ENCODE data around the gene ERRFI1.
"Not testable (repeated sequence)": the region's sequence is repeated elsewhere in the genome, so short reads cannot be mapped to it uniquely, and the experiment has no call there.

The ERRFI1 gene

GRCh38 chr1:8026153-8026975 lies at the start of gene ERRFI1:
TSS of gene ERRFI1 (minus strand) at chr1:8026309. CDS start at chr1:8015619, 10,690 bp downstream.
- DNase-seq (ENCODE audit: low read depth): peak; percentile 81

DNA sequence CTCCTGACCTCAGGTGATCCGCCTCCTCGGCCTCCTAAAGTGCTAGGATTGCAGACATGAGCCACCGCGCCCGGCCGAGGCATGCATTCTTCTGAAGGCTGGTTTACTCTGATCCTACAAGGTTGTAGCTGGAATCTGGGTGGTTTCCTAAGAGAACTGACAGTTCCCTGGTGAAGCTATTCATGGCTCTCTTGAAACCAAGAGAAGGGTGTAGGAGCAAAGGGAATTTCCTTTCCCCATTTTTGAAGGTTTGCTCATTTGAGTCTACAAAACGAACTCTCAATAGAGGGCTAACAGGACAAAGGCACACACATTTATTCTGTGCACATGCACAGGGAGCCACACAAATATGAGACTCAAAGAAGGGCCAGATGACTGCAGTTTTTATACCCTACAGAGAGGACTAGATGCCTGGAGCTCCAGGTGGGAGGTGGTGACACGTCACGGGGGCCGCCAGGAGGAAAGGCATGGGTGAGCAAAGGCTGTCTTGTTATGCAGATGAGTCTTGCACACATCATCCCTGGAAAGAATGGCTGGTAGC lies 49.5 kb upstream of the ERRFI1 start:
- DNase-seq (ENCODE audit: low read depth): no peak

GRCh38 chr1:8073112-8073855 lies 47.2 kb upstream of the ERRFI1 start:
- DNase-seq (ENCODE audit: low read depth): no peak

- DNase-seq (ENCODE audit: low read depth): no peak
Observed at GRCh38 chr1:8070381-8070811, 44.3 kb upstream of the ERRFI1 start.

DNA sequence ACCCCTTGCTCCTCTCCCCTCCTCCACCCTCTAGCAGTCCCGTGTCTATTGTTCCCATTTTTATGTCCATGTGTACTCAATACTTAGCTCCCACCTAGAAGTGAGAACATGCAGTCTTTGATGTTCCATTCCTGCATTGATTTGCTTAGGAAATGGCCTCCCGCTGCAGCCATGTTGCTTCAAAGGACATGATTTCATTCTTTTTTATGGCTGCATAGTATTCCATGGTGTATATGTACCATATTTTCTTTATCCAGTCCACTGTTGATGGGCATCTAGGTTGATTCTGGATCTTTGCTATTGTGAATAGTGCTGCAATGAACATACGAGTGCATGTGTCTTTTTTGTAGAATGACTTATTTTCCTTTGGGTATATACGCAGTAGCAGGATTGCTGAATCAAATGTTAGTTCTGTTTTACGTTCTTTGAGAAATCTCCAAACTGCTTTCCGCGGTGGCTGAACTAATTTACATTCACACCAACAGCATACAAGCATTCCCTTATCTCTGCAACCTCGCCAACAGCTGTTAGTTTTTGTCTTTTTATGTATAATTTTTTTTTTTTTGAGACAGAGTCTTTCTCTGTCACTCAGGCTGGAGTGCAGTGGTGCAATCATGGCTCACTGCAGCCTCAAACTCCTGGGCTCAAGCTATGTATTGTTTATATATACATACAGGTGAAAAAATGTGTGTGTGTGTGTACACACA lies 43.7 kb upstream of the ERRFI1 start:
- not testable (repeated sequence) for DNase-seq (ENCODE audit: low read depth)

DNA sequence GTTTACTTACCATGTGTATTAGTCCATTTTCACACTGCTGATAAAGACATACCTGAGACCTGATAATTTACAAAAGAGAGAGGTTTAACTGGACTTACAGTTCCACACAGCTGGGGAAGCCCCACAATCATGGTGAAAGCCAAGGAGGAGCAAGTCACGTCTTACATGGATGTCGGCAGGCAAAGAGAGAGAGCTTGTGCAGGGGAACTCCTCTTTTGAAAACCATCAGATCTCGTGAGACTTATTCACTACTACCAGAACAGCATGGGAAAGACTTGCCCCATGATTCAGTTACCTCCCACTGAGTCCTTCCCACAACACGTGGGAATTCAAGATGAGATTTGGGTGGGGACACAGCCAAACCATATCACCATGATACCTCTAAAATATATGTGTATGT lies 39.3 kb upstream of the ERRFI1 start:
- no peak for DNase-seq (ENCODE audit: low read depth)

GRCh38 chr1:8063298-8064036 lies 37.4 kb upstream of the ERRFI1 start:
- DNase-seq (ENCODE audit: low read depth): no peak

GRCh38 chr1:8062861-8063260 lies 36.8 kb upstream of the ERRFI1 start:
- no peak for DNase-seq (ENCODE audit: low read depth)

- DNase-seq (ENCODE audit: low read depth): no peak
Observed at GRCh38 chr1:8061673-8062386, 35.7 kb upstream of the ERRFI1 start.

- DNase-seq (ENCODE audit: low read depth): no peak
Observed at GRCh38 chr1:8061210-8061609, 35.1 kb upstream of the ERRFI1 start.

DNA sequence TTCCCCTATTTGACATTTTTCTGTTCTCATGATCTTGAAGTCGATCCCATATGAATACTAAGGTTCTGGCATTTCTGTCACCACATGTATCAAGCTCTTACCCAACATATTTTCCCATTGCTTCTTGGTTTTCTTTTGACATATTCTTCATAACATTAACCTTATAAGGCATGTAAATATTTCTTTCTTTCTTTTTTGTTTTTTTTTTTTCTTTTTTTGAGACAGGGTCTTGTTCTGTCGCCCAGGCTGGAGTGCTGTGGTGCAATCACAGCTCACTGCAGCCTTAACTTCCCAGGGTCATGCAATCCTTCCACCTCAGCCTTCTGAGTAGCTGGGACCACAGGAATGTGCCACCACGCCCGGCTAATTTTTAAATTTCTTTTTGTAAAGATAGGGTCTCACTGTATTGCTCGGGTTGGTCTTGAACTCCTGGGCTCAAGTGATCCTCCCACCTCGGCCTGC lies 33.1 kb upstream of the ERRFI1 start:
- no peak for DNase-seq (ENCODE audit: low read depth)

DNA sequence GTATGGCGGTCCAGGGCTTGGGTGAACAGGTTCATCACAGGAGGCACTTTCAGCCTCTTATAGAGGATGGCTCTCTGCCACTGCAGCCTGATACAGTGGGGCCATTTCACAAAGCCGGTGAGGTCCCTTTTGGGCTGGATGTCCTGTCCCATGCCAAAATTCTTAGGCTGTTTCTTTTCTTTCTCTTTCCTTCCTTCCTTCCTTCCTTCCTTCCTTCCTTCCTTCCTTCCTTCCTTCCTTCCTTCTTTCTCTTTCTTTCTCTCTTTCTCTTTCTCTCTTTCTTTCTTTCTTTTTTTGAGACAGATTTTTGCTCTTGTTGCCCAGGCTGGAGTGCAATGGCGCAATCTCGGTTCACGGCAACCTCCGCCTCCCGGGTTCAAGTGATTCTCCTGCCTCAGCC lies 31.7 kb upstream of the ERRFI1 start:
- not testable (repeated sequence) for DNase-seq (ENCODE audit: low read depth)

- no peak for DNase-seq (ENCODE audit: low read depth)
Observed at GRCh38 chr1:8055973-8056372, 29.9 kb upstream of the ERRFI1 start.

DNA sequence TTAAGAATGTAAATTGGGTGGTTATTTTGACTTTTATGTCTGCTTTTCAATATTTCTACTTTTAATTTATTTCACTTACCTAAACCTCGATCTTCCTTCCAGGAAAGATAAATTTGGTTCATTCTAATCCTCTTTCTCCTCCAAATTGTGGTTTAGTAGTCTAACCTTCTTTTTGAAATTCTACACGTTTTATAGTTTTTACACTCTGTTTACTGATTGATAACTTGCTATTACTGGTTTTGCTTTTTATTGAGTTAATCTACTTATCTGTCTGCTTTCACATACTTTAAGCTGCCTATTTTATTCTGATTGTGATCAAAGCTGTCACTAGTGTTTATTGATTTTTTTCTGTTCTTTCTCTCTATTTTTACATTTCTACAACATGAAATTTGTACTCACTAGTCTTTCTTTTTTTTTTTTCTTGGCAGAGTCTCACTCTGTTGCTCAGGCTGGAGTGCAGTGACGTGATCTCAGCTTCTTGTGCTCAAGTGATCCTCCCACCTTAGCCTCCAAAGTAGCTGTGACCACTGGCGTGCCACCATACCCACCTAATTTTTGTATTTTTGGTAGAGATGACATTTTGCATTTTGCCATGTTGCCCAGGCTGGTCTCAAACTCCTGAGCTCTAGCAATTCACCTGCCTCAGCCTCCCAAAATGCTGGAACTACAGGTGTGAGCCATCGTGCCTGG lies 27.9 kb upstream of the ERRFI1 start:
- no peak for DNase-seq (ENCODE audit: low read depth)

DNA sequence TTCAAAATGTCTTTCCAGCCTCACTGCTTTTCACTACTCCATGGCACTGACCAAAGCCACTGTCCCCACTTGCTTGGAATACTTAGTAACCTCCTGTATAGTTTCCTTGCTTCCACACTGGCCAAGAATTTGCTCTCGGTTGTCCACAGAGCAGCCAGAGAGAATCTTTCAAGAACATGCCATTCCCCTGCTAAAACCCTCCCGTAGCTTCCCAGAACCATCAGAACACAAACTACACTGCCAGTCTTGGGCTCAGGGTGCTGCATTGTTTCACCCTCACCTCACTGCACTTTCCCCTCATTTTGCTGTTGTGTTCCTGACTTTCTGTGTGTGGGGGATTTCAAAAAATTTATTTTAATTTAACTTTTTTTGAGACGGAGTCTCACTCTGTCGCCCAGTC lies 25.5 kb upstream of the ERRFI1 start:
- no peak for DNase-seq (ENCODE audit: low read depth)

DNA sequence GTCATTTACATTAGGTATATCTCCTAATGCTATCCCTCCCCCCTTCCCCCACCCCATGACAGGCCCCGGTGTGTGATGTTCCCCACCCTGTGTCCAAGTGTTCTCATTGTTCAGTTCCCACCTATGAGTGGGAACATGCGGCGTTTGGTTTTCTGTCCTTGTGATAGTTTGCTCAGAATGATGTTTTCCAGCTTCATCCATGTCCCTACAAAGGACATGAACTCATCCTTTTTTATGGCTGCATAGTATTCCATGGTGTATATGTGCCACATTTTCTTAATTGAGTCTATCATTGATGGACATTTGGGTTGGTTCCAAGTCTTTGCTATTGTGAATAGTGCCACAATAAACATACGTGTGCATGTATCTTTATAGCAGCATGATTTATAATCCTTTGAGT lies 23.1 kb upstream of the ERRFI1 start:
- DNase-seq (ENCODE audit: low read depth): not testable (repeated sequence)

- DNase-seq (ENCODE audit: low read depth): no peak
Observed at GRCh38 chr1:8047686-8048445, 21.8 kb upstream of the ERRFI1 start.

- DNase-seq (ENCODE audit: low read depth): no peak
Observed at GRCh38 chr1:8047112-8047511, 21.0 kb upstream of the ERRFI1 start.

GRCh38 chr1:8046391-8046790 lies 20.3 kb upstream of the ERRFI1 start:
- DNase-seq (ENCODE audit: low read depth): no peak

GRCh38 chr1:8043621-8044020 lies 17.5 kb upstream of the ERRFI1 start:
- no peak for DNase-seq (ENCODE audit: low read depth)

All from stimulated activated CD8-positive, alpha-beta memory T cell treated with anti-CD3 and anti-CD28 coated beads, Interleukin-12 subunit alpha, Interleukin-12 subunit beta, amount 100 ng/mL, for 4 hours (primary cell).